Neural cell (in vitro differentiated cells): ENCODE data around the gene PLOD2.

ENCODE experiments used
- CTCF ChIP-seq: fragments of 450-650 bp; IDR thresholded peaks from 2 replicates; pipeline ENCODE4 v1.5.1; 2014; ENCODE audit warnings: antibody characterized with exemption, mild to moderate bottlenecking, moderate library complexity; ENCODE audit not compliant: poor library complexity, severe bottlenecking
- EP300 ChIP-seq: fragments of 450-650 bp; conservative IDR thresholded peaks from 2 replicates; pipeline ENCODE4 v1.6.1; 2014; ENCODE audit warnings: antibody characterized with exemption, mild to moderate bottlenecking, moderate library complexity; ENCODE audit not compliant: poor library complexity, severe bottlenecking
- EZH2 ChIP-seq: fragments of 200-600, 300-800 bp; shearing (Covaris generic), sonication (generic); IDR thresholded peaks from 2 replicates; pipeline ENCODE4 v1.6.1; 2014; ENCODE audit warnings: antibody characterized with exemption, low read length, borderline replicate concordance, mild to moderate bottlenecking; ENCODE audit not compliant: insufficient read depth, poor library complexity, severe bottlenecking

DNA sequence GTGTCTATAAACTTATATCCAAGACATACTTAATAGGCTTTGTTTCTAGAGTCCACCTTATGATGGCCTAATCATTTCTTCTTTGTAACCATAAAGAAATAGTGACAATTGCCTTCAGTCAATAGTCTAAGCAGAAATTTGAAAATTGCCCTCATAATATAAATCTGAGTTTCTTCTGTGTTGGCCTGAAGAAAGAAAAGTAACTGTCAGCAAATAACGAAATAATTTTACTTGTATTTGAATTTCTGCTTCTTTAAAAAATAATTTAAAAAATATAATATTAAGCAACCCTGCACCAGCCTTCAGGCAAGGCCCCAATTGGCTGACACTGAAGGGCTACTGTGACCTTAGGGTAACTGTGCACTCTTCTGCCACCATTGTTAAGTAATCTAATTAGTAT lies 113.5 kb downstream of the PLOD2 start:
- TF ChIP-seq CTCF (no peak), EZH2 (no peak), EP300 (no peak)
